ENCODE results near the gene MAX. TPM values are rescaled to one million over a fixed set of nuclear protein-coding genes. Genes with fewer than 3 reads are reported as not detected.
"Not testable (repeated sequence)": the region's sequence is repeated elsewhere in the genome, so short reads cannot be mapped to it uniquely, and the experiment has no call there.

Gene MAX
- total RNA-seq, 1 experiment from 2014 or later: 125 TPM

DNA sequence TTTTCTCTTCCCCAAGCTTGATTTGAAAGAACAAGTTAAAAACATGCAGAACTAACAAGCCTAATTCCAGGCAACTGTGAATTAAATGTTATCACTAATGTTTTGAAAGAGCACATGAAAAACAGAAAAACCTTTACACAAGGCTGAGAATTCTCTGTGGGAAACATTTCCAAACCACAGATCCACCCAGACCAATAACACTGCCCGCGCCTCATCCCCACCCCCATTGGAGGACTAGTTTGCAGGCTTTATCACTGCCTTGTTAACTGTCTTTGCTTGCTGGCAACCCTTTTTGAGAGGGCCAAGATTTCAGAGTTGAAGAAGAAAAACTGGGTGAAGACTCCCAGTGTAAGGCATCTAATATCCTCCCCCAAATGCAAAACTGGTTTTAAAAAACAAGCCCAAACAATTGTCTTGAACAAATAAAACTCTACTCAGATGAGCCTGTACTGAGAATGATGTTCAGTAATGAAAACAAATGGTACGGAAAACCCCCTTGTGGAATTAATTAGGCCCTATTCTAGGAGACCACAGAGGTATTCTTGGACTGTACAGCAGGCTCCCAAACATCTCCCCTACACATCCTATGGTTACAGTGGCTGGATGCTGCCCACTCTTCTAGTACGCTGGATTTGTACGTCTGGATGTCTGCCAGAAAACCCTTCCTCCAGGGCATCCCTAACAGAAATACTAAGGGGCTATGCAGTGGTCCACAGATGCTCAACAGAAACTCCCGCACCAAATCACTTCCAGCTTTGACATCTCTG is 5.8 kb downstream of the MAX start:
- TF ChIP-seq, protein P1, sequence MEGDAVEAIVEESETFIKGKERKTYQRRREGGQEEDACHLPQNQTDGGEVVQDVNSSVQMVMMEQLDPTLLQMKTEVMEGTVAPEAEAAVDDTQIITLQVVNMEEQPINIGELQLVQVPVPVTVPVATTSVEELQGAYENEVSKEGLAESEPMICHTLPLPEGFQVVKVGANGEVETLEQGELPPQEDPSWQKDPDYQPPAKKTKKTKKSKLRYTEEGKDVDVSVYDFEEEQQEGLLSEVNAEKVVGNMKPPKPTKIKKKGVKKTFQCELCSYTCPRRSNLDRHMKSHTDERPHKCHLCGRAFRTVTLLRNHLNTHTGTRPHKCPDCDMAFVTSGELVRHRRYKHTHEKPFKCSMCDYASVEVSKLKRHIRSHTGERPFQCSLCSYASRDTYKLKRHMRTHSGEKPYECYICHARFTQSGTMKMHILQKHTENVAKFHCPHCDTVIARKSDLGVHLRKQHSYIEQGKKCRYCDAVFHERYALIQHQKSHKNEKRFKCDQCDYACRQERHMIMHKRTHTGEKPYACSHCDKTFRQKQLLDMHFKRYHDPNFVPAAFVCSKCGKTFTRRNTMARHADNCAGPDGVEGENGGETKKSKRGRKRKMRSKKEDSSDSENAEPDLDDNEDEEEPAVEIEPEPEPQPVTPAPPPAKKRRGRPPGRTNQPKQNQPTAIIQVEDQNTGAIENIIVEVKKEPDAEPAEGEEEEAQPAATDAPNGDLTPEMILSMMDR (IDR thresholded peaks at IDR 0.05; ENCODE audit: unreplicated experiment): no peak
- POLR2A ChIA-PET: interaction anchor here (0.7 kb wide), 1 partner anchor 379 kb away, joined by 3 read pairs; no protein-coding TSS in a partner anchor
- Mint-ChIP-seq H3K27me3 (ENCODE audit: insufficient read depth, unreplicated experiment) (no peaks in the 10 kb centered on the region), H3K9me3 (ENCODE audit: unreplicated experiment) (no peaks in the 10 kb centered on the region), H3K4me1 (ENCODE audit: insufficient read depth, unreplicated experiment) (peaks cover 19% of the 10 kb centered on the region), H3K4me3 (ENCODE audit: unreplicated experiment) (no peak overlapping the region), H3K27ac (ENCODE audit: low read depth, unreplicated experiment) (peak overlapping the region; percentile 22), H3K36me3 (ENCODE audit: insufficient read depth, unreplicated experiment) (peaks cover 64% of the 10 kb centered on the region)
- intact Hi-C loops (cut with micrococcal nuclease): no loop called here
- BruUV-seq (replicated peaks): no TSS peak
- CTCF ChIA-PET: no interaction called here
- DNase-seq (ENCODE audit: unreplicated experiment): no peak

- H3K36me3 Mint-ChIP-seq (ENCODE audit: insufficient read depth, unreplicated experiment): peaks cover 70% of the 10 kb centered on the region
- H3K9me3 Mint-ChIP-seq (ENCODE audit: unreplicated experiment): no peaks in the 10 kb centered on the region
- intact Hi-C loops (cut with micrococcal nuclease): no loop called here
- peaks cover 16% of the 10 kb centered on the region for H3K4me1 Mint-ChIP-seq (ENCODE audit: insufficient read depth, unreplicated experiment)
- no peak for DNase-seq (ENCODE audit: unreplicated experiment)
- TF ChIP-seq, protein P1 (IDR thresholded peaks at IDR 0.05; ENCODE audit: unreplicated experiment): no peak
- no peaks in the 10 kb centered on the region for H3K27me3 Mint-ChIP-seq (ENCODE audit: insufficient read depth, unreplicated experiment)
- H3K27ac Mint-ChIP-seq (ENCODE audit: low read depth, unreplicated experiment): peak overlapping the region; percentile 19
- ChIA-PET CTCF (no interaction called here), POLR2A (interaction anchor here (0.6 to 0.7 kb wide), 2 partner anchors 46 to 379 kb away, joined by 3 to 4 read pairs; no protein-coding TSS in a partner anchor)
- BruUV-seq (replicated peaks): no TSS peak
- H3K4me3 Mint-ChIP-seq (ENCODE audit: unreplicated experiment): no peak overlapping the region
Observed at GRCh38 chr14:65095633-65096205, 6.6 kb downstream of the MAX start.

- ChIA-PET POLR2A (interaction anchor here (0.6 to 1.2 kb wide), 2 partner anchors 10 kb away, joined by 3 read pairs; partner anchors contain the start of gene MAX), CTCF (interaction anchor here (0.5 kb wide), 1 partner anchor 612 kb away, joined by 6 read pairs; no protein-coding TSS in a partner anchor)
- Mint-ChIP-seq H3K27ac (ENCODE audit: low read depth, unreplicated experiment) (no peak overlapping the region), H3K27me3 (ENCODE audit: insufficient read depth, unreplicated experiment) (no peaks in the 10 kb centered on the region), H3K4me3 (ENCODE audit: unreplicated experiment) (no peak overlapping the region), H3K9me3 (ENCODE audit: unreplicated experiment) (no peaks in the 10 kb centered on the region), H3K36me3 (ENCODE audit: insufficient read depth, unreplicated experiment) (peaks cover 78% of the 10 kb centered on the region), H3K4me1 (ENCODE audit: insufficient read depth, unreplicated experiment) (peaks cover 5% of the 10 kb centered on the region)
- BruUV-seq (replicated peaks): no TSS peak
- TF ChIP-seq, protein P1 (IDR thresholded peaks at IDR 0.05; ENCODE audit: unreplicated experiment): no peak
- intact Hi-C loops (cut with micrococcal nuclease): no loop called here
- DNase-seq (ENCODE audit: unreplicated experiment): no peak
Observed at GRCh38 chr14:65092349-65092748, 10.0 kb downstream of the MAX start.

- POLR2A ChIA-PET: interaction anchor here (1.2 kb wide), 1 partner anchor 8 kb away, joined by 3 read pairs; no protein-coding TSS in a partner anchor
- H3K9me3 Mint-ChIP-seq (ENCODE audit: unreplicated experiment); DNase-seq (ENCODE audit: unreplicated experiment); BruUV-seq (replicated peaks); H3K4me3 Mint-ChIP-seq (ENCODE audit: unreplicated experiment); intact Hi-C loops (cut with micrococcal nuclease); H3K4me1 Mint-ChIP-seq (ENCODE audit: insufficient read depth, unreplicated experiment); H3K27me3 Mint-ChIP-seq (ENCODE audit: insufficient read depth, unreplicated experiment); H3K27ac Mint-ChIP-seq (ENCODE audit: low read depth, unreplicated experiment): not testable (repeated sequence)
- CTCF ChIA-PET: interaction anchor here (0.6 kb wide), 1 partner anchor 11 kb away, joined by 3 read pairs; no protein-coding TSS in a partner anchor
- H3K36me3 Mint-ChIP-seq (ENCODE audit: insufficient read depth, unreplicated experiment): peaks cover 100% of the 10 kb centered on the region
Observed at GRCh38 chr14:65087835-65088234, 14.5 kb downstream of the MAX start.

DNA sequence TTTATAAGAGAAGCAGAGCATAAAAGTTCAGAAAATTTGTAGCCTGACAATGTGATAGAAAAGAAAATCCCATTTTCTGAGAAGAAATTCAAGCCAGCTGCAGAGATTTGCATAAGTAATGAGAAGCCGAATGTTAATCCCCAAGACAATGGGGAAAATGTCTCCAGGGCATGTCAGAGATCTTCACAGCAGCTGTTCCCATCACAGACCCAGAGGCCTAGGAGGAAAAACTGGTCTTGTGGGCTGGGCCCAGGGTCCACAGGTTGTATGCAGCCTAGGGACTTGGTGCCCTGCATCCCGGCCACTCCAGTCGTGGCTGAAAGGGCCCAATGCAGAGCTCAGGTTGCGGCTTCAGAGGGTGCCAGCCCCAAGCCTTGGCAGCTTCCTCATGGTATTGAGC is 15.6 kb downstream of the MAX start:
- BruUV-seq (replicated peaks); CTCF ChIA-PET; H3K4me1 Mint-ChIP-seq (ENCODE audit: insufficient read depth, unreplicated experiment); intact Hi-C loops (cut with micrococcal nuclease); POLR2A ChIA-PET; H3K27me3 Mint-ChIP-seq (ENCODE audit: insufficient read depth, unreplicated experiment); H3K9me3 Mint-ChIP-seq (ENCODE audit: unreplicated experiment); DNase-seq (ENCODE audit: unreplicated experiment); H3K4me3 Mint-ChIP-seq (ENCODE audit: unreplicated experiment): not testable (repeated sequence)
- H3K27ac Mint-ChIP-seq (ENCODE audit: low read depth, unreplicated experiment): peak overlapping the region; percentile 7
- H3K36me3 Mint-ChIP-seq (ENCODE audit: insufficient read depth, unreplicated experiment): peaks cover 100% of the 10 kb centered on the region

All from MCF 10A (cell line).